ENCODE results near the gene FAAH.
A peak's percentile ranks its signal among the peaks of the same experiment; 100 is the strongest.

FAAH gene

DNA sequence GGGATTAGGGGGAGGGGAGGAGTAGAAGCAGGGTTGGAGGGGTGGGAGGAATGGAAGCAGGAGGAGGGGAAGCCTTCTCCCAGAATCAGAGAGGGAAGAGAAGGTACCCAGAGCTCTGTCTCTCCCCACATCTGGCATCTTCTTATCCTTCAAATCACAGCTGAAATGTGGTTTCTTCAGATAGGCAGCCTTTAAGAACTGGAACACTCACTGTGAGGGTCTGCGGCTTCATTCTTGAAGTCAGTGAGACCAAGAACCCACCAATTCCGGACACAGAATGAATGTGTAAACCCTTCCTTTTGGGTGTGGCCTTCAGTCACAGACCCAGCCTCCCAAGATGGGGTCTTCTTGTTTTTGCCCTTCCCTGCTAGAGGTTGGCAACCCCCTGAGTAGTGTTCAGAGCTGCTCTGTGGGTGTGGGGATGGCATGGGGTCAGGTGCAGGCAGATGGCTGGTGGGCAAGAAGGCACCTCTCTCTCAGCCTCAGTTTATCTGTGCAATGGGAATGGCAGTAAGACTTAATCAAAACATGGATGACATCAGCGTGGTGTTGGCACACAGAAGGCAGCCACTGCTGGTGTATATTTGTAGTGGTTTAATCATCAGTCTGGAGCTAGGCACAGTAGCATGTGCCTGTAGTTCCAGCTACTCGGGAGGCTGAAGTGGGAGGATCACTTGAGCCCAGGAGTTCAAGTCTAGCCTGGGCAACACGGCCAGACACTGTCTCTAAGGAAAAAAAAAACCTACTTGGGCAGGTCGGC is 7.2 kb downstream of the FAAH start:
- no peak for DNase-seq

DNA sequence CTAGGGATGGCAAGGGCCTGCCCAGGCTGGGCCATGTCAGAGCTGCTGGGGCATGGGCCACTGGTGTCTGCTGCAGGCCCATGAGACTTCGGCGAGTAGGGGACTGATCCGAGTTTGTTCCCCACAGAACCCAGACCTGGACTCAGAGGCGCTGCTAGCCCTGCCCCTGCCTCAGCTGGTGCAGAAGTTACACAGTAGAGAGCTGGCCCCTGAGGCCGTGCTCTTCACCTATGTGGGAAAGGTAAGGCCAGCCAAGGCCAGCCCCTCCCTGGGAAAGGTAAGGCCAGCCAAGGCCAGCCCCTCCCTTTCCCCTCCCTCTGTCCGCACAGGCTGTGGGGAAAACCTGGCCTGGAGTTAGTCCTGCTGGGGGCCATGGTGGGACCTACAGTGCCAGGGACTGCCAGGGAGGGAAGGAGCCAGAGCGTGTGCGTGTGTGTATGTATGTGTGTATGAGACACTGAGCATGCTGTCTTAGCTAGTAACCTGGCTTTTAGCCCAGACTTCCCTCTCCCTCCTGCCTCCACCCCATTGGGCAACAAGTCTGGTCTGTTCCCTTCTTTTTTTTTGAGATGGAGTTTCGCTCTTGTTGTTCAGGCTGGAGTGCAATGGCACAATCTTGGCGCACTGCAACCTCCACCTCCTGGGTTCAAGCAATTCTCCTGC is 8.0 kb downstream of the FAAH start:
- no peak for DNase-seq

DNA sequence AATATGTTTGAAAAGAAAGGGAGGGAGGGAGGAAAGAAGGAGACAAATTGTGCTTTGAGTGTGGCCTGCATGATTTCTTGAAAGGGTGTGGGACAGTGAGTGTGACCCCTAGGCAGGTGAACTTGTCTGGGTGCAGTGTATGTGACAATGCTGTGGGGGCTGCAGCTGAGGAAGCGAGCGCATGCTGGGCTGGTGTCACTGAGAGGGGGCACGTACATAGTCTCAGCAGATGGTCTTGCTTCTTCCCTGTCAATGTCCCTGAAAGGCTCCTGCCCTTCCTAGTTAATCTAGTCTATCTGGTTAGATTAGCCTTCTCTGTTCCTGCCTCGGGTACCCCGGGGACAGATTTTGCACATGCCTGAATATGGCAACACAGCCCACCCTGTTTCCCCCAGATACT is 9.8 kb downstream of the FAAH start:
- DNase-seq, result no peak

DNA sequence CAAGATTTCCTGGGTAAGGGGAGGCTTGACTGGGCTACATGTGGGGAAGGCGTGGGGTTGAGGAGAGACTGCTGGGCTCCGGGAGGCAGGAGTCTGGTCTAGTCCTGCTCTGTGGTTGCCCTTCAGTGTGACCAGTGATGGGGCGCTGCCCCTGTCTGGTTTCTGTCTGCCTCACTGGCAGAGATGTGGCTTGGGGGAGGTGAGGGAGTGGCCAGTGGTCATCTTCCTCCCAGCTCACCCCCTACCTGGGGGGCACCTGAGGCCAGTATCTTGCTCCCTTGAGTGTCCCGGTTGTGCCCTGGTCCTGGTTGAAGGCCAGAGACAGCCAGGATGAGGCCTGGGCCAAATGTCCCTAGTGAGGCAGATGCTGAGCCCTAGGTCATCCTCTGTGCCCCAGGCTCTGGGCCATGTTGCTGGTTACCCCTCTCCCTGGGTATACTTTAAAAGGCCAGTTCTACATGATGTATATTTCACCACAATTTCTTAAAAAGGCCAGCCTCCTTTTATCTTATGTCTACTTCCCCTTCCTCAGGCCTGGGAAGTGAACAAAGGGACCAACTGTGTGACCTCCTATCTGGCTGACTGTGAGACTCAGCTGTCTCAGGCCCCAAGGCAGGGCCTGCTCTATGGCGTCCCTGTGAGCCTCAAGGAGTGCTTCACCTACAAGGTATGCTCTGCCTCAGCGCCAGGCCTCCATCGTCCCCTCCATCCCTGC is 10.5 kb downstream of the FAAH start:
- DNase-seq, result no peak

DNA sequence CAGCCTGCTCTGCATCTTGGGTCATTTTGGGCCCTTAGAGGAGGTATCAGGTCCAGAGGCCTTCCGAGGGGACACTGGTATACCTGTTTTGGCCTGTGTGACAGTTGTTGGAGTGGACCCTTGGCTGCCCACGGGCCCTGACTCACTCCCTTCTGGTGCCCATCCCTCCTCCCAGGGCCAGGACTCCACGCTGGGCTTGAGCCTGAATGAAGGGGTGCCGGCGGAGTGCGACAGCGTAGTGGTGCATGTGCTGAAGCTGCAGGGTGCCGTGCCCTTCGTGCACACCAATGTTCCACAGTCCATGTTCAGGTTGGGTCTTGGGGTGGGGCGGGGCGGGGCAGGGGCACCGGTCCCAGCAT is 11.1 kb downstream of the FAAH start:
- DNase-seq, result no peak

DNA sequence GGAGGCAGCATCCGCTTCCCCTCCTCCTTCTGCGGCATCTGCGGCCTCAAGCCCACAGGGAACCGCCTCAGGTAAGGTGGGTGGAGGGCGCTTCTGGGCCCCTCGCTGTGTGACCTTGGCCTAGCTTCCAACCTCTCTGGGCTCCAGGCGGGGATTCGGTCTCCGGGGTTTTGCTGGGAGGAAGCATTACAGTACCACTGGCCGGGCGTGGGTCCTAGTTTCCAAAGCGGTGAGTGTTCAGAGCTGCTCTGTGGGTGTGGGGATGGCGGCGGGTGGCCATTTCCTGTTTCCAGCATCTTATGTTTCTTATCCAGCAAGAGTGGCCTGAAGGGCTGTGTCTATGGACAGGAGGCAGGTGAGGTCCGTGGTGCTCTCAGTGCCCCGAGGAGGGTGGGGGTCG is 11.6 kb downstream of the FAAH start:
- DNase-seq, result no peak

DNA sequence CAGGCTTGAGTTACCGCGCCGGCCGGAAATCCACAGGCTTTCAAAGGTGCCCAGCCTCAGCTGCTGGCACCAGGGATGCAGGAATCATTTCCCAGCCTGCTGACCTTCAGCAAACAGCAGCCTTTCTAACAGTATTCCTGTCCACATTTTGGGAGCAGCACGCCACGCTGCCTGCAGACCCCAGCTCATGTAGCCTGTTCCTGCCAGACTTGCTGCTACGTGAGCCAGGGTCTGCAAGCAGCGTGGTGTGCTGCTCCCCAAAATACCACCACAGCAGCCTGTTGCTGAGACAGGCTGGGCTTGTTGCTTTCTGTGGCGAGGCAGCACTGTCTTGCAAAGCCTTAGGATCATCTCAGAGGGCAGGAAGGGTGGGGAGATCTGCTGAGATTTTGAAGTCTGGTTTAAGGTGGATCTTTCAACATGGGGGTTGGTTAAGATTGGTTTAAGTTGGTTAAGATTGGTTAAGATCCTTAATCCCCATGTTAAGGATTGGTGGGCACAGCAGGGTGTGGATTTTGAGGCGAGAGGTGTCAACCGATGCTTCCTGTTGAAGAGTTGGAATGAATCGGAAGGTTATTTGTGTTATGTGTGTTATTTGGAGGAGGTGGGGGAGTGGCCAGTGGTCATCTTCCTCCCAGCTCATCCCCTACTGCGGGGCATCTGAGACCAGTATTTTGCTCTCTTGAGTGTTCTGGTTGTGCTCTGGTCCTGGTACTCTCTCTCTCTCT is 12.9 kb downstream of the FAAH start:
- DNase-seq, result no peak

DNA sequence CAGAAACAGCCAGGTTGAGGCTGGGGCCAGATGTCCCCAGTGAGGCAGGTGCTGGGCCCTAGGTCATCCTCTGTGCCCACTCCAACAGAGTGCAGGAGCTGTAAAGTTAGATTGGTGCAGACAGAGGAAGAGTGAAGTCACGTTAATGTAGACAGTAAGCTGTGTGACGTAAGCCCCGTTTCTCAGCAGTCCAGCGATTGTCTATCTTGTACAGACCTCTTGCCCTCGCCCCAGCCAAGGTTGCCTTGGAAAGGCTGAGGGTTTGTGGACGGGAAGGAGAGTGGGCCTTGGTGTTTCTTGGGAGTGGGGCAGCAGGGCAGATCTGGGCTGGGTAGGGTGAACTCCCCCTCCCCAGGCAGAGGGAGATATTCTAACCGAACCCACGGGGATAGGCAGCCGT is 13.5 kb downstream of the FAAH start:
- no peak for DNase-seq

DNA sequence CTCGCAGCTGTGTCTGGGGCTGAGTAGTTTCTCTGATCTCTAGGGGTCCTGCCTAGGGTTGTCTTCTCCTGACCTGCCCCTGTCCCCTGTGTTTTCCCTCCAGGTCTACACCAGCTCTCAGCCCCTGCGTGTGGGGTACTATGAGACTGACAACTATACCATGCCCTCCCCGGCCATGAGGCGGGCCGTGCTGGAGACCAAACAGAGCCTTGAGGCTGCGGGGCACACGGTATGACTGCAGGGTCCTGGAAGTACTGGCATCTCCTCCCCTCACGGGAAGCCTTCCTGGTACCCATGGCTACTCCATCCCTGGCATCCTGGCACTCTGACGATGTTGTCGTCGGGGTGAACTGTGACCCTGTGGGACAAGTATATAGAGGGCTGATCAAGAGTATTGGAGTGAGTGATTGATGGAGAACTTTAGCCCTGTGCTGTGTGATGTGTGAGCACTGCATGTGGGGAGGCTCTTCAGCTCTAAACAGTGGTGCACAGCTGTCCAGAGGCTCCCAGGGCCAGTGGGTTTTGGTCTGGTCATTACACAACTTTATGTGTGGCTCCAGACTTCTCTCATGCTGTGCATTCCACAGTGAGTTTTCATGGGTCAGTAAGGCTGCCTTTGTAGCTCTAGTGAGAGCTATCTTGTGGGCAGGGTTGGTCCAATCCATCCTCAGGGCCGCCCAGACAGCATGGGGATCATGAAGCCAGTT is 14.4 kb downstream of the FAAH start:
- no peak for DNase-seq

DNA sequence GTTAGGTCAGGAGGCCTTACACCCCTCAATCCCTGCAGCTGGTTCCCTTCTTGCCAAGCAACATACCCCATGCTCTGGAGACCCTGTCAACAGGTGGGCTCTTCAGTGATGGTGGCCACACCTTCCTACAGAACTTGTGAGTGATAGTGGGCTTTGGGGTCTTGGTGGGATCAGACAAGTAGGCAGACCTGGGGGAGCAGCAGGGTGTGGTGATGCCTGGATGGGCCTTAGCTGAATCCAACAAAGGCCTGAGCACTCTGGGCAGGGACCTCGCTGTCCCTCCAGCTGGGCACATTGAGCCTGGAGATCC is 14.9 kb downstream of the FAAH start:
- no peak for DNase-seq

DNA sequence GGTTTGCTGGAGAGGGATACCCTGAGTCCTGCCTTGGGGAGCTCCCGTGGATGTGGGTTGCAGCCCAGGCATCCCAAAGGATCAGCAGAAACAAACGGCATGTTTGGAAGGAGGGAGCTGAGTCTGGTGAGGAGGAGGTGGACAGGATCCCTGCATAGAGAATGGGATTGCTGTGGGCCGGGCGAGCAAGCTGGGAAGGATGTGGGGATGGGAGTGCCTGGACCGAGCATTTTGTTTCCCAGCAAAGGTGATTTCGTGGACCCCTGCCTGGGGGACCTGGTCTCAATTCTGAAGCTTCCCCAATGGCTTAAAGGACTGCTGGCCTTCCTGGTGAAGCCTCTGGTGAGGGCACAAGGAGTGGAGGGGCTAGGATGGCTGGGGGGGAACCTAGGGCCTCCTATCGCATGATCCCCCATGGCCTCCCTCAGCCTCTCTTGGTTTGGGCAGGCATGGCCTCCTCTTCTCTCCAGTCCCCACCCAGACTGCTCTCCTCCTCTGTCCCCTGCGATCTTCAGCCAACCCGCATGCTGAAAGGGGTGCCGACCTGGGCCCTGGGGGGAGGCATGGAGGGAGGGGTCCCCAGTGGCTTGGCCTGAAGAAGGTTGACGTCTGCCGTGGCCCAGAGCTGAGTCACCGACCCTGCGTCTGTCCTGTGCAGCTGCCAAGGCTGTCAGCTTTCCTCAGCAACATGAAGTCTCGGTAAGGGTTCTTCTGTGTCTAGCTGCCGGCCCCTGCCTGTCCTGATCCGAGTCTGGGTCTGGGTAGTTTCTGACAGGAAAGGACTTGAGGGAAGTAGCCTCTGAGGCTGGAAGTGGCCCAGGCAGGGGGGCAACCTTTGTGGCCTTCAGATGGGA is 16.3 kb downstream of the FAAH start:
- DNase-seq, result no peak

DNA sequence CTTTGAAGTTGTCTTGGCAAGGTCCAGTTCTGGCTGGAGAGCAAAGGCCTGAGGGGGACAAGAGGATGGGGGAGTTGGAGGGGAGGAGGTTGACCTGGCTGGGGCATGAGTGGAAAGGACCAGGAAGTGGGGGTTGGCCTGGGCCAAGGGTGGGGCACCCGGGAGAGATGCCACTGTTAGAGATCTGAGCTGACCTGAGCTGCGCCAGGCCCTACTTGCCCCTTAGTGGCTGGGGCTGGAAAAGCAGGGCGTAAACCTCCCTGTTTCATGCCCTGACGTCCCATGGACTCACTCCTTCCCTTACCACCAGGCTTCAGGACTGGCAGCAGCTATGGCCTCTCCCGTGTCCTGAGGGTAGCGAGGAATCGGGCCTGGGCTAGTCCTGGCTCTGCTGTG is 16.9 kb downstream of the FAAH start:
- DNase-seq, result no peak

DNA sequence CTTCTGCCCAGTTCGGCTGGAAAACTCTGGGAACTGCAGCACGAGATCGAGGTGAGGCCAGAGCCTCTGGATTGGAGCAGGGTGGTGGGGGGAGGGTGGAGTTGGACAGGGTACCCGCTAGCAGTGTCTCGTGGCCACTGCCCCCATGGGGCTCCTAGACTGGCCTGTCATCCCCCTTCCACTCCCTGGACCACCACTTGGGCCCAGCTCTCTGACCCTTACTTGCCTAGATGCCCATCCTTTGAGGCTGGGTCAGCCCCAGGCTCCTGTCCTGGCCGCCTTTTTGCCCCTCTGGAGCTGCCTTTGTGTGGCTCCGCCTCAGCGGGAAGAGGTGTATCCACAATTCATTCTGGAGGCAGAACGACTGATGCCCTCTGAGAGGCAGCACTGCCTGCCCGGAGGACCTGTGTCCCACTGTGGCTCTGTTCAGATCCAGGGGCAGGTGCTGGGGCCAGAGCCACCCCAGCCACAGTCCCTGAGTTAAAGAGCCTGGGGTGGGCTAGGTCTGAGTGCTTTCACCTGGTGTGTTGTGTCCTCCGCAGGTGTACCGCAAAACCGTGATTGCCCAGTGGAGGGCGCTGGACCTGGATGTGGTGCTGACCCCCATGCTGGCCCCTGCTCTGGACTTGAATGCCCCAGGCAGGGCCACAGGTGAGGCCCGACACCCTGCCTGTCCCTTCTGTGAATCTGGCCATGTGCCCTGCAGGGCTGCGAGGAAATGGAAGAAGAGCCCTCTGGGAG is 17.7 kb downstream of the FAAH start:
- peak; percentile 74 for DNase-seq

DNA sequence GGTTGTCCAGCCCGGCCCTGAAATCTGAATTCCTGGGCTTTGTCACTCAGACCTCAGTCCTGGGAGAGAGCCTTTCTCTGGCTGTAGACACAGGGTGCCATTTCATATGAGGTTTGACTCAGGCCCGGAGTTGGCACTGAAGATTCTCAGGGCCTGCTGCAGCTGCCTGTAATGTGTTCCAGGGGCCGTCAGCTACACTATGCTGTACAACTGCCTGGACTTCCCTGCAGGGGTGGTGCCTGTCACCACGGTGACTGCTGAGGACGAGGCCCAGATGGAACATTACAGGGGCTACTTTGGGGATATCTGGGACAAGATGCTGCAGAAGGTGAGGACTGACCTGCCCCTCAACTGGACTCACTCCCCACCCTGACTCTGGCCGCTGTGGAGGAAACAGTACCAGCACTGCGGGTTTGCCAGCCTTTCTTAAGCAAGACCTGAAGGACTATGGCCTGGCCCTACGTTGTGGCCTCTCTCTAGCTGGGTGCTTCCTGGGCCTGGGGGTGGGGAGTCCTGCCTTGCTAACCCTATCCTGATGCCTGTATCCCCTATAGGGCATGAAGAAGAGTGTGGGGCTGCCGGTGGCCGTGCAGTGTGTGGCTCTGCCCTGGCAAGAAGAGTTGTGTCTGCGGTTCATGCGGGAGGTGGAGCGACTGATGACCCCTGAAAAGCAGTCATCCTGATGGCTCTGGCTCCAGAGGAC is 18.9 kb downstream of the FAAH start:
- DNase-seq, result no peak

DNA sequence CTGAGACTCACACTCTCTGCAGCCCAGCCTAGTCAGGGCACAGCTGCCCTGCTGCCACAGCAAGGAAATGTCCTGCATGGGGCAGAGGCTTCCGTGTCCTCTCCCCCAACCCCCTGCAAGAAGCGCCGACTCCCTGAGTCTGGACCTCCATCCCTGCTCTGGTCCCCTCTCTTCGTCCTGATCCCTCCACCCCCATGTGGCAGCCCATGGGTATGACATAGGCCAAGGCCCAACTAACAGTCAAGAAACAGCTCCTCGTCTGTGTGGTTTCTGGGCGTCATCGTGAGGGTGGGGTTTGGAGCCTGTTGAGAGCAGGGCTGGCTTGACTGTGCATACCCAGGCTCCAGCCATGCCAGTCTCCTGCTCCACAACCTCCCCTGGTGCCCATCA is 19.5 kb downstream of the FAAH start:
- DNase-seq, result peak; percentile 68

DNA sequence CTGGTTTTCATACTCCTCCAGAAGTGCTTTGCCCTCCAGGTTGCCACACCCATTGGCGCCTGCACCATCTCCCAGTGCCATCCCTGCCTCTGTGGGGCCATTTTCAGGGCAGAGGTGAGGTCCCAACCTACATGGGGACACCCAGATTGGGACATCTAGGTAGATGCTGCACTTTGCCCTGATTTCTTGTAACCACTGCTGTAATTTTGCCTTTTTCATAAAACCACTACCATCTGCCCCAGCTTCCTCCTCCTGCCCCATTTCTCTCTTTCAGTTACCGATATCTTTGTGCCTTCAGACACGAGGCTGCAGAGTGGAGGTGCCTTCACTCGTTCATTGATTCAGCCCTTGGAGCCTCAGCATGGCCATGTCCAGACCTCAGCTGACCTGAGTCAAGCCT is 21.4 kb downstream of the FAAH start:
- DNase-seq, result no peak

DNA sequence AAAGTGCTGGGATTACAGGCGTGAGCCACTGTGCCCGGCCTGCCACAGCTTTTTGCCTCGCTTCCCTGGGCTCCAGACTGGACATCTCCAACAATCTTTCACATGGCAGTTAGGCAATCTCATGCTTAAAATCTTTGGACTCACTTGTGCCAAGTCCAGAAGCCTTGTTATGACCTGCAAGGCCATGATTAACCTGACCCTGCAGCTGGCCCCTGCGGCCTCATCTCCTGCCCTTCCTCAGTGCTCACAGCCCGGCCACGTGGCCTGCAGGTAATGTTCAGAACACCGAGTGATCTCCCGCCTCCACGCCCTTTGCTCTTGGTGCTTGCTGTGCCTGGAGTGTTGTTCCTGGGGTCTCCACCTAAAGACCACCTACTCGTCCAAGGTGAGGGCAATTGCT is 24.9 kb downstream of the FAAH start:
- no peak for DNase-seq

DNA sequence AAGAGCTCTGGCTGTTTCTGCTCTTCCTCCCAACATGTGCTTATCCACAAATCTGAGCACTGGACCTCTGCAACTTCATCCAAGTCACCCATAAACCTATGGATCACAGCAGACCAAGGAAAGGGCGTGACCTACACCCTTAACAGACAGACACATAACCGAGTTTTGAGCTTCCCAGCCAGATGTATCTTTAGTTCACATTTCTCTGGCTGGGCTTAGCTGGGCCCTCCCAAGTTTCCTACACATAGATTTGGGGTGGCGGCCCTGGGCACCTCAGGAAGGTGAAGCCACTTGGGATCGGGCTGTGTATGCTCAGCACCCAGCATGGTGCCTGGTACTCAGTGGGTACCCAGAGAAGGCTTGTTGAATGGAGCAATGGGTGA is 26.4 kb downstream of the FAAH start:
- no peak for DNase-seq

DNA sequence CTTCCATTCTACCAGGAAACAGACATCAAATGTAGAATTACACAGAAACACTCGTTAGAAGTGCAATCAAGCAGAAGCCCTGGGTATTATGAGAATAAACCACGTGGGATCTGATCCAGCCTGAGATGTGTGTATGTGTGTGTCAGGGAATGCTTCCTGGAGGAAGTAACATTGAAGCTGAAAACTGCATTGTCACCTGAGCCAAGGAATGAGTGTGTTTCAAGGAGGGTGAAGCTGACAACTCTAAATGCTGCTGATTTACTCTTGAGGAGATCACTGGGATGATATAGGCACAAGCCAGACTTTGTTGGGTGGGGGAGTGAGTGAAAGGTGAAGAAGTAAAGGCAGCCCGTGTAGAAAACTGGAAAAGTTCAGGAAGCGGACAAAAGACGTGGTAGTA is 27.6 kb downstream of the FAAH start:
- DNase-seq, result no peak

DNA sequence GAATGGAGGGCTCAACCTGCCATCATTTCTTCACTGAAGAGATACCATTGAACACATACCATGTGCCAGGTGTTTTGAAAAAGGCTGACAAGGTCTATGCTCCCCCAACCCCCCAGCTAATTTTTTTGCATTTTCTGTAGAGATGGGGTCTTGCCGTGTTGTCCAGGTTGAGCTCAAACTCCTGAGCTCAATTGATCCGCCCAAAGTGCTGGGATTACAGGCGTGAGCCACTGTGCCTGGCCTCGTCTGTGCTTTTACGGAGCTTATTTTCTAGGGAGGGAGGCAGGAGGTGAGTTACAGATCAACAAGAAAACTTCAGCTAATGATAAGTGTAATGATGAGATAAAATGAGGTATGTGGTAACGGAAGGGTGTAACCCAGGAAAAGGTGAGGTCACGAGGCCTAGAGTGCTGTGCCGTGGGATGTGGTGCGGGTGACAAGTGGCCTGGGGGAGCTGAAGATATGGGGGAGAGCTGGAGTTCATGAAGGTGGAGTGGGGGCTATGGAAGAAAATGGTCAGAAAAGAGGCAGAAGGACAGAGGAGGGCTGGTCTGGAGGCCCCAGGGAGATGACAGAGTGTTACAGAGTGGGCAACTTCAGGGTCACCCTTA is 28.2 kb downstream of the FAAH start:
- DNase-seq, result no peak

Measured in activated effector memory CD4-positive, alpha-beta T cell treated with anti-CD3 and anti-CD28 coated beads, Interleukin-2, amount 50 U/mL, for 16 hours (primary cell).